HG02981 (cell line): ENCODE data around the gene FHL2.

ENCODE experiments used
- ATAC-seq: cut with Tn5 transposase; IDR thresholded peaks from one replicate; pipeline ENCODE4 v1.9.1; 2021; ENCODE audit warnings: mild to moderate bottlenecking, moderate library complexity; ENCODE audit not compliant: unreplicated experiment

FHL2 gene

DNA sequence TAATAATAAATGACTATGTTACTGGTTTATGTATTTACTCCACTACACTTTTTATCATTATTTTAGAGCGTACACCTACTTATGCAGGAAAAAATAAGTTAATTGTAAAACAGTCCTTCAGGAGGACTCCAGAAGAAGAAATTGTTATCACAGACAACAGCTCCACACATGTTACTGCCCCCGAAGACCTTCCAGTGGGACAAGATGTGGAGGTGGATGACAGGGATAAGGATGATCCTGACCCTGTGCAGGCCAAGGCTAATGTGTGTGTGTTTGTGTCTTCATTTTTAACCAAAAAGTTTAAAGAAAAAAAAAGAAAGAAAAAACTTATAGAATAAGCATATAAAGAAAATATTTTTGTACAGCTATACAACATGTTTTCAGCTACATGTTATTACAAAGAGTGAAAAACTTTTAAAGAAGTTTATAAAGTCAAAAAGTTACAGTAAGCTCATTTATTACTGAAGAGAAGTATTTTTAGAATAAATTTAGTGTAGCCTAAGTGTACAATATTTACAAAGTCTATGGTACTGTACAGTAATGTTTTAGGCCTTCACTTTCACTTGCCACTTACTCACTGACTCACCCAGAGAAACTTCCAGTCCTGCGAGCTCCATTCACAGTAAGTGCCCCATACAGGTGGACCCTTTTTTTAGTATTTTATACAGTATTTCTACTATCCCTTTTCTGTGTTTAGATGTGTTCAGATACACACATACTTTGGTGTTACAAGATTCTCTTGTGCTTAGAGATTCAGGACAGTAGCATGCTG lies 76.8 kb downstream of the FHL2 start:
- ATAC-seq, result no peak

- no peak for ATAC-seq
Measured at GRCh38 chr2:105320651-105321215, 78.1 kb downstream of the FHL2 start.

DNA sequence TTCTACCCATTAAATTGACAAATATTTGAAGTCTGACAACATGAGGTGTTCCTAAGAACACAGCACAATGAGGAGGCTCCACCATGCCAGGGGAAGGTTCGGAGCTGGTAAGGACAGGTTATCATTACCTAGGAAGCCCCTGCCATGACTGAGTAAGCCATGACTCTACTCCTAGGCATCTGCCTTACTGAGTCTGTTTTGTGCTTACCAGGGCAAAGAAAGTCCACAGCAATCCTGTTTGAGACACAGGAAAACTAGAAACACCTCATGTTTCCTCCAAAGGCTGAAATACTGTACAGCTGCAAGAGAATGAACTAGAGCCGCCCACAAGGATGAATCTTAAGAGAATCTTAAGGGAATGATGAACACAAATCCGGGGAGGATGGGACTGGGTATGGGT lies 80.9 kb downstream of the FHL2 start:
- no peak for ATAC-seq

GRCh38 chr2:105315314-105315713 lies 83.5 kb downstream of the FHL2 start:
- peak; percentile 56 for ATAC-seq

GRCh38 chr2:105313877-105314276 lies 85.0 kb downstream of the FHL2 start:
- ATAC-seq, result no peak
